GM21360 (cell line): ENCODE data around the gene TMEM256.

ENCODE experiments used
- ATAC-seq: cut with Tn5 transposase; IDR thresholded peaks from one replicate; pipeline ENCODE4 v1.9.1; 2021; ENCODE audit warnings: mild to moderate bottlenecking, moderate library complexity; ENCODE audit not compliant: unreplicated experiment

TMEM256 gene

GRCh38 chr17:7408863-7409262 lies 5.0 kb upstream of the TMEM256 start:
- no peak for ATAC-seq

GRCh38 chr17:7408252-7408727 lies 4.4 kb upstream of the TMEM256 start:
- no peak for ATAC-seq

DNA sequence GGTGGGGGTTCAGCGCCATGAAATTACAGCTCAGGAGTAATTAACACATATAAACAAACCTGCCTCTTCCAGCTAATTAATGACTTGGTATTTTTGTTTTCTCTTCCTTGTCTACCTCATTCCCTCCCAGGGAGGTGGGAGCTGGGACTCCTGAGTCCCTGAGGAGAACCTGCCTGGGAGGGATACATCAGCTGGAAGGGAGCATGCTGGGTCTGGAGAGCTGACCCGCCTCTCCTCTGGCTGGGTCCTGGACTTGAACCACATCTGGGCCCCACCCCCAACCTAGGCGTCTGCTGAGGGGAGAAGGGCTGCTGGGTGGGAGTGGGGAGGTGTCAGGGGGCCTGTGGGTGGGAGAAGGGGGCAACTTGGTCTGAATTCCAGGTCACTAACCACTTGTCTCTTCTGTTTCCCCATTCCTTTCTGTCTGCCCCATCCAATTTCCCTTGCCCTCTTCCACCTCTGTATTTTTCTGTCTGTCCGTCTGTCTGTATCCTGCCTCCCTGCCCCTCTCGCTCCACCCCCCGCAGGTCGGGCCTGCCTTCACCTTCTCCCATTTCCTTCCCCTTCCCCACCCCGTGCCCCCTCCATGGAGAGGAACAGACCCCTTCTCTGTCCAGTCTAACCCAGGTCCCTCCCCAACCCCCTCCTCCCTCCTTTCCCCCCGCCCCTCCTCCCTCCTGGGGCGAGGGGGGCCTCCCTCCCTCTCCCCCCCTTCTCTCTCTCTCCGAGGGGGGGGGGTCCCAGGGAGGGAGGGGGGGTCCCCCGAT lies 3.8 kb upstream of the TMEM256 start, which contains the start of gene NLGN2:
Gene NLGN2 (plus strand): TSS at position 361 of the 767 bp plus-strand sequence. CDS start 411 bp downstream, outside the sequence.
- ATAC-seq = no peak

GRCh38 chr17:7407082-7407481 lies 3.2 kb upstream of the TMEM256 start:
- ATAC-seq = no peak

DNA sequence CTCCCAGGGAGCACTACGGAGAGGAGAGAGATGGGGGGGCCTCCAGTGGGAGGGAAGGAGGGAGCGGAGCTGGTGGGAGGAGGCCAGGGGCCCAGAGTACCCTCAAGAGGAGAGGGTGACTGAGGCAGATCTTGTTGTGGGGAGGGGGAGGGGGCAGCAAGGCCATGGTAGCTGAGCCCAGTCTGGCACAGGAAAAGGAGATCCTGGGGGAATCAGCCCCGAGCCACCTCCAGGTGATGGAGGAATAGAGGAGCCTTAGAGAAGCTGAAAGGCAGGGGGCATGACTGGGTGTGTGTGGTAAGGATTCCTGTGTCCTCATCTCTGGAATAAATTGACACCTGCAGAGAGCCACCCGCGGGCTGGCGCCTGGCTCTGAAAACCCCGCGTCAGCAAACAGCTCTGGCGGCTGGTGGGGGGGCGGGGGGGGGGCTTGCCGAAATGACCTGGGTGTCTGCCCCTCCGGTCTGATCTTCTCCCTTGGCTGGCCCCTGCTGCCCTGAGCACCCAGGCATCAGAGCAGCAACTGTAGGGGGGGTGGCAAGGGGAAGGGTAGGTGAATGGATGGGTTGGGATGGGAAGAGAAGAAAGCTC lies 2.4 kb upstream of the TMEM256 start:
- no peak for ATAC-seq

DNA sequence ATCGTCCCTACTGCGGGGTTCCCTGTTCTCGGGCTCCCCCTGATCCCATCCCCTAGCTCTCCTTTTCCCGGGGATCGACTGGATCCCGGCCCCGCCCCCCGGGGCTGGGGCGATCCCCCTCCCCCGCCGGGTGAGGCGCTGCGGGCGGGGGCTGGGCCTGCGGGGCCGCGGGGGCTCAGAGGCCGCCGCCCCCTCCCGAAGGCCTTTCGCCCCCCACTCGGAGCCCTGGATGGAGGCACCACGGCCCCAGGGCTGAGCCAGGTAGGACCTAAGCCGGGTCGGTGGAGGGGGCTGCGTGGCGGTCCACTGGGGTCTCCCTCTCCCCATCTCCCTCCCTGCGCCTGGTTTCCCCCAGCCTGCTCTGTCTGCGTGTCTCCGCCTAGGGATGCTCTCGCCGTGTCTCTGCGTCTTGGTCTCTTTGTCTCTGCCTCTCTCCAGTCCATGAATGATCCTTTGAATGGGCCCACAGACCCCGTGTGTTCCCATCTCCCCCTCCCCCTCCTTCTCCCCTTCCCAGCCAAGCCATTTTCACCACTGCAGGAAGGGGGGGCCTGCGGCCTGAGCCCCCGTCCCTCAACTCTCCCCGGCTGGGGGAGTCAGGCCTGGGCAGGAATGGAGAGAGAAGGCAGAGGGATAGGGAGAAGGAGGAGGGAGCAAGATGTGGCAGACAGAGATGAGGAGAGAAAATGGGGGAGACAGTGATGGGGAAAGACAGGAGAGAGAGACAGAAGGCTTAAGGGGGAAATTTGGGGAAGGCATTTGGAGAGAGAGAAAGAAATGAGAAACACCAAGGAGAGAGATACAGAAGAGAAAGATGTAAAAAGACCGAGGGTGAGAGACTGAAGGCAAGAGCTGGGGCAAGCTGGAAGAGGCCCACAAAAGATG lies 1.7 kb upstream of the TMEM256 start:
- ATAC-seq = no peak

GRCh38 chr17:7404737-7405349 lies 946 bp upstream of the TMEM256 start:
- ATAC-seq = peak; percentile 10

DNA sequence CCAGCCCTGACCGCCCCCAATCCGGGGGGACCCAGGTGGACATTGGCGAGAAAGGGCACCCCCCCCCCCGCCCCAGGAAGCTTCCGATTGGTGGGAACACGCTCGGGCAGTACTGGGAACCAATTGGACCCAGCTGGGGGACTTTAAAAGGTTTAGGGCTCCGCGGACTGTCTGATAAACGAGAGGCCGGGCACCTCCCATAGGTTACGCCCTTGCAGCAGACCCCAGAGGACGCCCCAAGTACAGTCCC lies 245 bp downstream of the TMEM256 start:
- no peak for ATAC-seq

GRCh38 chr17:7403043-7403726 lies 712 bp downstream of the TMEM256 start:
- no peak for ATAC-seq

DNA sequence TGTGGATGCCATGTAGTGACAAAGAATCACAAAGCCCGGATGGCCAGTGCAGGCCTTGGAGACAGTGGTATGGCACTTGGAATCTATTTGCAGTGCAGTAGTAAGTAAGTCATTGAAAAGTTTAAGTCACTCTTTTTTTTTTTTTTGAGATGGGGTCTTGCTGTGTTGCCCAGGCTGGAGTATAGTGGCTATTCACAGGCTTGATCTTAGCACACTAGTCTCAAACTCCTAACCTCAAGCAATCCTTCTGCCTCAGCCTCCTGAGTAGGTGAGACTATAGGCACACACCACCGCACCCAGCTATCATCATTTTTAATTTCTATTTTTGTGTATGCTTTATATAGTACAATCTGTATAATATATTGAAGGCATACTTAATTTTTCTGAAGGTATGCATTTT lies 5.3 kb downstream of the TMEM256 start:
- ATAC-seq = no peak

GRCh38 chr17:7396147-7396546 lies 7.8 kb downstream of the TMEM256 start:
- no peak for ATAC-seq

DNA sequence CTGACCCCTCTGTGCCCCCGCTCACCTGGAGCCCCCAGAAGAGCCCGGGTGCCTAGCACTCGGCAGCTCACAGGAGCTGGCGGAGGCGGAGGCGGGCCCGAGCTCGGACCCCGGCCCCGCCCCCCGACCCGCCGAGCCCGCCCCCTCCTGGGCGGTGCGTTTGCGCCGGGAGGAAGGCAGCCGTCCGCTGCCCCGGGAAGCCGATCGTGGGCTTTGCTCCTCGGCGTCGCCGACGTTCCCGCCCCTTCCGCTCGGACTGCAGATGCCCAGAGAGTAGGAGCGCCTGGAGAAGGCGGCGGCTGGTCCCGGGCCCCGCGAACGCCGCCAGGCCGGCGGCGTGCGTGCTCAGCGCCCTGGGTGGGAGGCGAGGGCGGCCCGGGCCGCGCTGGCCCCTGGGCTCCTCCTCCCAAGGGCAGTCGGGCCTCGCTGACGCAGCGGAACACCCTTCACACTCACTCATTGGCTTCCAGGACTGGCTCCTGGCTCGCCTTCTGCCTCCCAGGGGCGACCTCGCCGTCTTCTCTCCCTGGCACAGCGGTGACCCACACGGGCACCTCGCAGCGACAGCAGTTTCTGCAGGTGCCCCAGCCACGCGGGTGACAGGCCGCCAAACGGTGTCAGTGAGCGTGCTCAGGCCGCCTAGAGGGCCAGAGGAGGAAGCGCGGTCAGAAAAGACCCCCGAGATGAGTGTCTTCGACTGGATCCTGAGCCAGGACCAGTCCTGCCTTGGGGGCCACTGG lies 9.3 kb downstream of the TMEM256 start, which contains the start of gene PLSCR3:
Gene PLSCR3 (minus strand): TSS at position 74 of the 740 bp plus-strand sequence. CDS start 415 bp downstream, outside the sequence.
- ATAC-seq = peak; percentile 51

- peak; percentile 30 for ATAC-seq
Measured at GRCh38 chr17:7393613-7394451, 10.1 kb downstream of the TMEM256 start.

- ATAC-seq = no peak
Measured at GRCh38 chr17:7392696-7393612, 10.9 kb downstream of the TMEM256 start.

DNA sequence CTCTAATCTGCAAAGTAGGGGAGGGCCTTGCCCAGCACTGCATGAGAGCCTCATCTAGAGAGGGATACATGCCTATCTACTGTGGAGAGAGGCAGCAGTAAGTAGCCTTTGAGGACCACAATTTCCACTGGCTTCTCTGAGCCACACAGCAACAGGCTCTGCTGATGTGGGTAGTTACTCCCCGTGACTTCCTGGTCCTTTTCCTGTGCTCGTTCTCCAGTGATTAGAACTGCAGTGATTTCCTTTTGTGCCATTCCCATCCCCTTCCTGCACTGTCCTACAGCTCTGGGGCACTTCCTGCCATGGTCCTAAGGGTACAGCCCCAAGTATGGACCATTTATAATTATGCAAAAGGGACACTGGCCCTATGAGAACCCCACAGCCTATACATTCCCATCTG lies 12.6 kb downstream of the TMEM256 start:
- ATAC-seq = no peak

DNA sequence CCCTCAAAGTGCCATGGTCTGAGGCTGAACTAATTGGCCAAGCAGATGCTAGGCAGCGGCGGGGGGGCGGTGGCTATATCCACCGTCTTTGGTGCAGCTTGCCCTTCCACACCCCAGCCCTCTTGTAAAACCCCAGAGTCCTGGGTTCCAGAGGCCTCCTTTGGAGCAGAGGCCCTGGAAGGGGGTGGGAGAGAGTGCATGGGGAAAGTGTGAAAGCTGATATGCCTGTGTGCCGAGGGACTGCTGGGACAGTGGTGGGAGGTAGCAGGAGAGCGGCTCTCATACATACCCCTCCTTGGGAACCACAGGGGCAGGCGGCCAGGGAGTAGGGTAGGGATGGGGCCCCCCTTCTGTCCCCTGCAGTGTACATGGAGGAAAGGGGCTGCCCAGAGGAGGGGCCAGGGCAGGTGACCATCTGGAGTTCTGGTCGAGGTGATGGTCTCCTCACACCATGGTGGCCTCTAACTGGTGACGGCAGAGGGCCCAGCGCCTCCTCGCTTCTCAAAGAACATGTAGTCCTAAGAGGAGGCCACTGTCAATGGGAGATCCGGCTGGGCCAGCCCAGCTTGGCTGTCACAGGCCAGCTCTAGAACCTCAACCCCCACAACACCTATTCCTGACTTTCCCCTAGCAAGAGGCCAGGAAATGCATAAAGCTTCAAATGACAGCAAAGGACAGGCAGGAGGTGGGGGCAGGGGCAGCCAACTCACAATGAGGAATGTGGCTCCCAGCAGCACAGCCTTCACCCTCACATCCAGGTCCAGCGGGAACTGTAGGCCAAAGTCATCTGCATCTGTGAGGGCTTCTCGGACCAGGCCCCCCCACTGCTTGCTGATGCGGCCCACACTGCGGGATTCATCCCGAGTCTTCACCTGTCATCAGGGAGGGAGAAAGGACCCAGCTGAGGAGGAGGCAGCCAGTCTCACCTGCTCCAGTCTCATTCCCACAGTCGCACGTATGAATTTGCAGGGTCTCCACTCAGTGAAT lies 13.7 kb downstream of the TMEM256 start:
- ATAC-seq = no peak

DNA sequence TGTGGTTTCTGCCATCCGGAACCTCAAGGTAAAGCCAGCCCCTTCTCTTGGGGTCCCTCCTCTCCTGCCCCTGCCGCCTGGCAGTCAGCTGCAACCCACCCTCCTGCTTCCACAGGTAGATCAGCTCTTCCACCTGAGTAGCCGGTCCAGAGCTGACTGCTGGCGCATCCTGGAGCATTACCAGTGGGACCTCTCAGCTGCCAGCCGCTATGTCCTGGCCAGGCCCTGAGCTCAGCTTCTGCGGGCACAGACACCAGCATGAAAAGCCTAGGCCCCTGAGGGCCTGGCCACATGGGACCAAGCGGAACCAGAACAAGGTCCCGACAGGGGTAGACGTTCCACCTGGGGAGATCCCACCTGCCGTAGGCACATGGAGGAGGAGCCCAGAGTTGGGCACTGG lies 15.0 kb downstream of the TMEM256 start:
- ATAC-seq = no peak
